ENCODE results near the gene HYI.

GRCh38 chr1:43440358-43440757 lies 13.4 kb downstream of the HYI start:
- no peak for TF ChIP-seq CTCF (conservative IDR thresholded peaks at IDR 0.05 in 1 of 2, IDR thresholded peaks at IDR 0.05 in 1 of 2; ENCODE audit: low read depth in 1 of 2, low read length in 2 of 2)
- no peak for TF ChIP-seq EZH2 (IDR thresholded peaks at IDR 0.05; ENCODE audit: low read length, missing control alignments)
